ENCODE measurements around the gene MAB21L2. TPM values are rescaled to one million over a fixed set of nuclear protein-coding genes. Genes with fewer than 3 reads are reported as not detected.

MAB21L2 gene
- total RNA-seq, 1 experiment from 2014 or later = not detected

DNA sequence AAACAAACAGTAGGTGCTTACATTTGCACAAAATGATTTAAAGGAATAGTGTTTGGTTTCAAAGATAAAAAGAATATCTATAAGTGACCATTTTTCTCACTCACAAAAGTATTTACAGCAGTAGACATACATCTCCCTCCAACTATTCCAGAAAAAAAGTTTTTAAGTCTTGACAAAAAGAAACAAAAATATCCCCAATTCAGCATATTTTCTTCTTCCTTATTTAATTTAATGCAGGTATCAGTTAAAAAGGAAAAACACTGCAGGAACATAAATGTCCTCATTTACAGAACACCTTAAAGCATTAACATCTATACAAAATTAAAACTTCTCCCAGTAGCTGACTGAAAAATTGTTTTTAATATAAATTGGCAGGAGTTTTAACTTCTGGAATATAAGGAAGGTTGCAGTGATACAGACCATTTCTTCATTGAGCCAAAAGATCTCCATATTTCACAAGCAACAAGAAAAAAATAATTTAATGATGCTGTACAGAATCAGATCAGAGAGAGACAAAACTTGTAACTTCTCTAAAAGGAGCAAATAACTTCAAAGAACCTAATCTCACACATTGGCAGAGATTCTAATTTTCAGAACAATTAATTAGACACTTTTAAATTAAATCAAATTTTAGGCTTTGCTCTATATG lies 4.3 kb downstream of the MAB21L2 start:
- Histone ChIP-seq H3K18ac (ENCODE audit: insufficient read length, low read depth, low read length) (no peak overlapping the region), H3K79me2 (ENCODE audit: insufficient read depth, low read length) (no peaks in the 10 kb centered on the region), H3K79me1 (ENCODE audit: insufficient read depth, low read depth, low read length, poor library complexity, severe bottlenecking) (no peaks in the 10 kb centered on the region), H4K20me1 (ENCODE audit: control insufficient read depth, insufficient read depth, insufficient read length) (peaks cover 4% of the 10 kb centered on the region), H3K56ac (ENCODE audit: insufficient read length, low read depth, low read length) (no peak overlapping the region), H3K14ac (ENCODE audit: insufficient read depth, low read length) (no peak overlapping the region), H3K4me1 (ENCODE audit: insufficient read depth, low read length) (peaks cover 7% of the 10 kb centered on the region), H2BK15ac (ENCODE audit: low read depth, low read length) (no peak overlapping the region), H2BK120ac (ENCODE audit: low read depth, low read length, poor library complexity, severe bottlenecking) (no peak overlapping the region), H3K4ac (ENCODE audit: low read depth, low read length) (no peak overlapping the region), H2BK20ac (ENCODE audit: low read depth, low read length, poor library complexity, severe bottlenecking) (no peak overlapping the region), H3K23me2 (ENCODE audit: insufficient read length, low read depth, low read length, poor library complexity, severe bottlenecking) (peaks cover 26% of the 10 kb centered on the region), H3K27ac (ENCODE audit: insufficient read length, low read depth, low read length) (no peak overlapping the region), H2AK5ac (ENCODE audit: insufficient read length, low read length) (no peak overlapping the region), H2BK5ac (ENCODE audit: insufficient read length, low read length) (no peak overlapping the region), H3T11ph (ENCODE audit: low read length) (no peak overlapping the region), H3K9ac (ENCODE audit: extremely low read depth, insufficient read length, low read length) (no peak overlapping the region), H3K4me2 (ENCODE audit: insufficient read depth, insufficient read length, low read length) (no peak overlapping the region), H4K8ac (replicated peaks; ENCODE audit: insufficient read length, low read depth, low read length) (no peak overlapping the region), H3K9me3 (ENCODE audit: control insufficient read depth, low read depth, low read length) (no peaks in the 10 kb centered on the region), H2BK12ac (ENCODE audit: insufficient read length, low read depth, low read length) (no peak overlapping the region), H2AFZ (ENCODE audit: low read length) (no peak overlapping the region), H4K5ac (ENCODE audit: insufficient read length, low read depth, low read length) (no peak overlapping the region), H3K27me3 (ENCODE audit: insufficient read depth, low read length) (peaks cover 18% of the 10 kb centered on the region; the same call in 1 of the 2 replicates), H4K91ac (ENCODE audit: insufficient read length, low read depth, low read length) (no peak overlapping the region), H3K23ac (ENCODE audit: insufficient read length, low read depth, low read length) (no peak overlapping the region)
- Mint-ChIP-seq H3K9me3 (no peaks in the 10 kb centered on the region; a peak in 1 of 5 replicates), H3K36me3 (ENCODE audit: insufficient read depth in 1 of 3, low read depth in 3 of 3) (peaks cover 0 to 4% (median 0%) of the 10 kb centered on the region in 3 experiments; a peak in 2 of 7 replicates), H3K27ac (no peak overlapping the region), H3K4me1 (peaks cover 39 to 55% of the 10 kb centered on the region in 2 experiments), H3K27me3 (ENCODE audit: low read depth) (peaks cover 52% of the 10 kb centered on the region), H3K4me3 (no peak overlapping the region)
- TF ChIP-seq, protein P1, sequence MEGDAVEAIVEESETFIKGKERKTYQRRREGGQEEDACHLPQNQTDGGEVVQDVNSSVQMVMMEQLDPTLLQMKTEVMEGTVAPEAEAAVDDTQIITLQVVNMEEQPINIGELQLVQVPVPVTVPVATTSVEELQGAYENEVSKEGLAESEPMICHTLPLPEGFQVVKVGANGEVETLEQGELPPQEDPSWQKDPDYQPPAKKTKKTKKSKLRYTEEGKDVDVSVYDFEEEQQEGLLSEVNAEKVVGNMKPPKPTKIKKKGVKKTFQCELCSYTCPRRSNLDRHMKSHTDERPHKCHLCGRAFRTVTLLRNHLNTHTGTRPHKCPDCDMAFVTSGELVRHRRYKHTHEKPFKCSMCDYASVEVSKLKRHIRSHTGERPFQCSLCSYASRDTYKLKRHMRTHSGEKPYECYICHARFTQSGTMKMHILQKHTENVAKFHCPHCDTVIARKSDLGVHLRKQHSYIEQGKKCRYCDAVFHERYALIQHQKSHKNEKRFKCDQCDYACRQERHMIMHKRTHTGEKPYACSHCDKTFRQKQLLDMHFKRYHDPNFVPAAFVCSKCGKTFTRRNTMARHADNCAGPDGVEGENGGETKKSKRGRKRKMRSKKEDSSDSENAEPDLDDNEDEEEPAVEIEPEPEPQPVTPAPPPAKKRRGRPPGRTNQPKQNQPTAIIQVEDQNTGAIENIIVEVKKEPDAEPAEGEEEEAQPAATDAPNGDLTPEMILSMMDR (conservative IDR thresholded peaks at IDR 0.05) = no peak
- DNase-seq = no peak

All from H9 (cell line).